GM06990 (cell line): ENCODE results near the gene TNS3.

Source experiments
- DNase-seq: peaks from one replicate; pipeline ENCODE4 v3.0.0-alpha.2; 2011; ENCODE audit not compliant: insufficient read length; ENCODE audit errors: extremely low read depth
- H3K27me3 ChIP-seq: replicated peaks from 2 replicates; pipeline ENCODE4 v1.6.0; 2011; ENCODE audit warnings: low read length; ENCODE audit not compliant: control insufficient read depth, insufficient read depth
- H3K36me3 ChIP-seq: 2 replicates; pipeline ENCODE4 v1.5.1; 2011; ENCODE audit warnings: low read length; ENCODE audit not compliant: control insufficient read depth, insufficient read depth
- H3K4me3 ChIP-seq: replicated peaks from 2 replicates; pipeline ENCODE4 v1.5.1; 2011; ENCODE audit warnings: low read depth, mild to moderate bottlenecking, control low read depth, low read length
- TF ChIP-seq, protein P1 (sequence below): IDR thresholded peaks from 2 replicates; pipeline ENCODE4 v1.5.1; 2011; ENCODE audit warnings: low read length, control low read depth, mild to moderate bottlenecking, inconsistent platforms; ENCODE audit not compliant: insufficient read depth, poor library complexity, severe bottlenecking

TNS3 gene

DNA sequence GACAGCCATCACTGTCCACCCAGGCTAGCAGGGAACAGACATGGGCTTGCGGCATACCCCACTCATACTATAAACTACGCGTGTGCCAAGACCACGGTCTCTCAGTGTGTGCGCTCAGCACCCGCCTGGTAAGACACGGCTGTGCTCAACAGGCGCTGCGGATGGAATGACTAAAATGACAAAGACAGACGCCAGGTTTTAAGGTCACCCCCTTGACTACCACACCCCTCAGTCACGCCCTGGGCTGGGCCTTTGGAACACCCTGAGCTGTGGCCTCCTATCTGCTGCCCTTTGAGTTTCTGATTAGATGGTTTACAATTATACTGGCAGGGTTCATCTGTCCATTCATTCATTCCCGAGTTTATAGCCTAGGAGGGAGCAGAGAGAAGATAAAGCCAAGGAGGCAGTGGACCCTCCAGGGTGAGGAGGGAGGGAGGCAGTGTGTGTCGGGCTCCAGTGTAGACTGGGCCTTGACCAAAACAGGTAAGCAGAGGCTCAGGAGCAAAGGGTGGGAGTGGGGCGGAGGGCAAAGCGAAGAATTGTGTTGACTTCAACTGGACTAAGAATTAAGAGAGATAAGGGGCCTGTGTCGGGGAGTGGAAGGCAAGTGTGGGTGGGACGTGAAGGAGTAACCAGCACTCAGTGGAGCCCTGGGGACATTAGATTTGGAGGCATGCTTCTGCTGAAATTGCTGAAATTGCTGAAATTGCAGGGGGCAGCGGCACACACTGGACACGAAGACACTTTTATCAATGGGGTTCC lies 35.0 kb downstream of the TNS3 start:
- Histone ChIP-seq H3K36me3 (no peaks in the 10 kb centered on the region), H3K4me3 (no peak overlapping the region), H3K27me3 (peaks cover 5% of the 10 kb centered on the region)
- no peak for DNase-seq
- TF ChIP-seq, protein P1, sequence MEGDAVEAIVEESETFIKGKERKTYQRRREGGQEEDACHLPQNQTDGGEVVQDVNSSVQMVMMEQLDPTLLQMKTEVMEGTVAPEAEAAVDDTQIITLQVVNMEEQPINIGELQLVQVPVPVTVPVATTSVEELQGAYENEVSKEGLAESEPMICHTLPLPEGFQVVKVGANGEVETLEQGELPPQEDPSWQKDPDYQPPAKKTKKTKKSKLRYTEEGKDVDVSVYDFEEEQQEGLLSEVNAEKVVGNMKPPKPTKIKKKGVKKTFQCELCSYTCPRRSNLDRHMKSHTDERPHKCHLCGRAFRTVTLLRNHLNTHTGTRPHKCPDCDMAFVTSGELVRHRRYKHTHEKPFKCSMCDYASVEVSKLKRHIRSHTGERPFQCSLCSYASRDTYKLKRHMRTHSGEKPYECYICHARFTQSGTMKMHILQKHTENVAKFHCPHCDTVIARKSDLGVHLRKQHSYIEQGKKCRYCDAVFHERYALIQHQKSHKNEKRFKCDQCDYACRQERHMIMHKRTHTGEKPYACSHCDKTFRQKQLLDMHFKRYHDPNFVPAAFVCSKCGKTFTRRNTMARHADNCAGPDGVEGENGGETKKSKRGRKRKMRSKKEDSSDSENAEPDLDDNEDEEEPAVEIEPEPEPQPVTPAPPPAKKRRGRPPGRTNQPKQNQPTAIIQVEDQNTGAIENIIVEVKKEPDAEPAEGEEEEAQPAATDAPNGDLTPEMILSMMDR = no peak

DNA sequence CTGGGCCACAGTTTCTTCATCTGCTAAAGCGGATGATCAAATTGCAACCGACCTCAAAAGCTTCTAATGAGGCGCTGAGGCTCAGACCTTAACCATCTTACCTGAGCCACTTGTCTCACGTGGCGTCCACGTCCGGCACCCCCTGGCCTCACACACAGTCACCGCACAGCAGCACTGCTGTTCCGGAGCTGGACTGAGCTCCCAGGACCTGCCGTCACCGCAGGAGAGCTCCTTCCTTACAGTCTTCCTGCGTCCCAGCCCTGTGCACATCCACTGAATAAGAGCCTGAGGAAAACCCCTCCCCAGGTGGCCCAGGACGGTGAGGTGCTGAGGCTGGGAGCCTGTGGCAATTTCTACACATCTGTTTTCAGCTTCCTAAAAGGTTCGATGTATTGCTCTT lies 35.7 kb downstream of the TNS3 start:
- no peak for DNase-seq
- H3K27me3 ChIP-seq = peaks cover 5% of the 10 kb centered on the region
- TF ChIP-seq, protein P1 = no peak
- no peak overlapping the region for H3K4me3 ChIP-seq
- H3K36me3 ChIP-seq = no peaks in the 10 kb centered on the region

DNA sequence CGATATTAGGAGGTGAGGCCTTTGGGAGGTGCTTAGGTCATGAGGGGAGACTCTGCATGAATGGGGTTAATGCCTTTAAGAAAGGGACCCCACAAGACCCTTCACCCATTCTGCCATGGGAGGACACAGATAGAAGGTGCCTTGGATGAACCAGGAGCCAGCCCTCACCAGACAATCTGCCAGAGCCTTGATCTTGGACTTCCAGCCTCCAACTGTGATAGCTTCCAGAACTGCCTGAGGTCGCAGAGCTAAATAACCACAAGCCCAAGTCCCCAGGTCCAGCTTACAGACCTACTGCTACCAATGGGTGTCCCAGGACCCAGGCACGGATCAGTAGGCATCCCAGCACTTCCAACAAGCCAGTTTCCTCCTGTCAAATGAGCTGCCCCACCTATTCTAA lies 37.5 kb downstream of the TNS3 start:
- Histone ChIP-seq H3K27me3 (peaks cover 5% of the 10 kb centered on the region; the same call in 1 of the 2 replicates), H3K4me3 (no peak overlapping the region), H3K36me3 (no peaks in the 10 kb centered on the region)
- DNase-seq = no peak
- TF ChIP-seq, protein P1 = no peak

- H3K4me3 ChIP-seq = no peak overlapping the region
- H3K36me3 ChIP-seq = no peaks in the 10 kb centered on the region
- TF ChIP-seq, protein P1 = no peak
- DNase-seq = no peak
- peaks cover 5% of the 10 kb centered on the region; the same call in 1 of the 2 replicates for H3K27me3 ChIP-seq
Measured at GRCh38 chr7:47543714-47544113, 38.2 kb downstream of the TNS3 start.

GRCh38 chr7:47543056-47543455 lies 38.9 kb downstream of the TNS3 start:
- Histone ChIP-seq H3K27me3 (peaks cover 5% of the 10 kb centered on the region; the same call in 1 of the 2 replicates), H3K4me3 (no peak overlapping the region), H3K36me3 (no peaks in the 10 kb centered on the region)
- no peak for DNase-seq
- TF ChIP-seq, protein P1 = no peak
